PC-3 (cell line): ENCODE measurements around the gene PDHB.

ENCODE experiments used
- CTCF ChIP-seq: fragments of 300-600 bp; sonication (generic); conservative IDR thresholded peaks from 2 replicates; pipeline ENCODE4 v1.5.1; 2017; ENCODE audit warnings: antibody characterized with exemption, low read depth, mild to moderate bottlenecking, low read length
- EZH2 ChIP-seq: fragments of 300-600 bp; sonication (generic); IDR thresholded peaks from one replicate; pipeline ENCODE4 v1.6.1; 2017; ENCODE audit warnings: antibody characterized with exemption, mild to moderate bottlenecking, low read length; ENCODE audit not compliant: unreplicated experiment

- TF ChIP-seq CTCF (no peak), EZH2 (no peak)
These were observed 54.1 kb downstream of the PDHB start for GRCh38 chr3:58379351-58380073.
